Prostate gland (tissue), 2 donors: ENCODE data around the gene TAB2. TPM values are rescaled to one million over a fixed set of nuclear protein-coding genes. Genes with fewer than 3 reads are reported as not detected.

Experiments
- DNase-seq: peaks from one replicate; pipeline ENCODE4 v3.0.0-alpha.2; 2019; ENCODE audit warnings: low spot score
- H3K27ac ChIP-seq, 2 donors: fragments of 200-600 bp; sonication (generic); 2 replicates each; pipeline ENCODE4 v1.5.1; 2017 to 2019
- H3K27me3 ChIP-seq: fragments of 200-600 bp; sonication (generic); replicated peaks from 2 replicates; pipeline ENCODE4 v1.5.1; 2019; ENCODE audit not compliant: insufficient read depth
- H3K36me3 ChIP-seq, 2 donors: fragments of 200-600 bp; sonication (generic); 1 replicate in 1 of 2; 2 replicates in 1 of 2; pipeline versions ENCODE4 v1.5.1 to v1.8.1; 2017 to 2019
- H3K4me1 ChIP-seq: fragments of 200-600 bp; sonication (generic); replicated peaks from 2 replicates; pipeline ENCODE4 v1.5.1; 2019
- H3K4me3 ChIP-seq, 2 donors: fragments of 200-600 bp; sonication (generic); 2 replicates each; pipeline ENCODE4 v1.5.1; 2017 to 2019
- H3K9me3 ChIP-seq: fragments of 200-600 bp; sonication (generic); 2 replicates; pipeline ENCODE4 v1.5.1; 2017
- POLR2A ChIP-seq: fragments of 450-650 bp; IDR thresholded peaks from one replicate; pipeline ENCODE4 v1.6.1; 2016; ENCODE audit warnings: antibody characterized with exemption, mild to moderate bottlenecking
- POLR2AphosphoS5 ChIP-seq: sonication (generic); formaldehyde crosslinking; IDR thresholded peaks from one replicate; pipeline ENCODE4 v1.6.1; 2017; ENCODE audit warnings: antibody characterized with exemption
- WGBS: methylation state at CpG from one replicate; pipeline ENCODE4 v1.1.5; 2018; 5-methylcytosine and 5-hydroxymethylcytosine counted together
- intact Hi-C: fragments of 100-400 bp; cut with DNase I; formaldehyde crosslinking; loops from one replicate; pipeline ENCODE4 v1.14.2; 2022
- total RNA-seq, 2 donors: library from RNA; depleted of rRNA; stranded (reverse); fragments of >200 nt; gene quantifications; one replicate each; pipeline ENCODE4 v1.1.0, GENCODE V29; 2016
- TF ChIP-seq, protein P1 (sequence below), 4 experiments: fragments of 200-600 bp in 2 of 4; fragments of 450-650 bp in 2 of 4; sonication (generic) in 2 of 4; IDR thresholded peaks; 1 replicate in 3 of 4; 2 replicates in 1 of 4; pipeline ENCODE4 v1.5.1; 2016 to 2019; ENCODE audit warnings: antibody characterized with exemption in 4 of 4, mild to moderate bottlenecking in 2 of 4, moderate library complexity in 2 of 4

The TAB2 gene
- total RNA-seq, 2 donors from 2014 or later = 58.8 to 66.3 TPM

DNA sequence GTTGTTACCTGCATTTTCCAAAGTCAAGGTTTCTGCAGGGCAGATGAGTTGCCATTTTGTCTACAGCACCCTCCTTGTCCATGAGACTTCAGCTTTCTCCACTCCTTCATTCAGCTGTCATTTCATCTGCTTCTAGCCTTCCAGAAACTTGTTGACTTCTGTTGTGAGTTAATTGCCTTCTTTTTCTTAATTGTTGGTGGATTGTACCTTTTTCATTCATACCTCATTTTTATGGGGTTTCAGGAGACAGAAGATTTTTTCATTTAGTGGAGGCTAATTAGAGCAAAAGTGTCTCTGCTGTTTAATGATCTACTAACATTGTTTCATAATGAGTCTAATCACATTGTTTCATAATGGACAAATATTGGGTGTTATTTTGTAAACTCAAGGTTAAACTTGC lies 75.0 kb downstream of the TAB2 start:
- H3K27me3 ChIP-seq = no peaks in the 10 kb centered on the region
- no peak for DNase-seq
- peaks cover 6% of the 10 kb centered on the region for H3K4me1 ChIP-seq
- H3K36me3 ChIP-seq = no peaks in the 10 kb centered on the region
- no peak overlapping the region for H3K4me3 ChIP-seq
- no peaks in the 10 kb centered on the region for H3K9me3 ChIP-seq
- H3K27ac ChIP-seq = no peak overlapping the region
- intact Hi-C loops = no loop called here
- TF ChIP-seq POLR2AphosphoS5 (no peak), POLR2A (no peak)
- TF ChIP-seq, protein P1, sequence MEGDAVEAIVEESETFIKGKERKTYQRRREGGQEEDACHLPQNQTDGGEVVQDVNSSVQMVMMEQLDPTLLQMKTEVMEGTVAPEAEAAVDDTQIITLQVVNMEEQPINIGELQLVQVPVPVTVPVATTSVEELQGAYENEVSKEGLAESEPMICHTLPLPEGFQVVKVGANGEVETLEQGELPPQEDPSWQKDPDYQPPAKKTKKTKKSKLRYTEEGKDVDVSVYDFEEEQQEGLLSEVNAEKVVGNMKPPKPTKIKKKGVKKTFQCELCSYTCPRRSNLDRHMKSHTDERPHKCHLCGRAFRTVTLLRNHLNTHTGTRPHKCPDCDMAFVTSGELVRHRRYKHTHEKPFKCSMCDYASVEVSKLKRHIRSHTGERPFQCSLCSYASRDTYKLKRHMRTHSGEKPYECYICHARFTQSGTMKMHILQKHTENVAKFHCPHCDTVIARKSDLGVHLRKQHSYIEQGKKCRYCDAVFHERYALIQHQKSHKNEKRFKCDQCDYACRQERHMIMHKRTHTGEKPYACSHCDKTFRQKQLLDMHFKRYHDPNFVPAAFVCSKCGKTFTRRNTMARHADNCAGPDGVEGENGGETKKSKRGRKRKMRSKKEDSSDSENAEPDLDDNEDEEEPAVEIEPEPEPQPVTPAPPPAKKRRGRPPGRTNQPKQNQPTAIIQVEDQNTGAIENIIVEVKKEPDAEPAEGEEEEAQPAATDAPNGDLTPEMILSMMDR (IDR thresholded peaks at IDR 0.05) = no peak

DNA sequence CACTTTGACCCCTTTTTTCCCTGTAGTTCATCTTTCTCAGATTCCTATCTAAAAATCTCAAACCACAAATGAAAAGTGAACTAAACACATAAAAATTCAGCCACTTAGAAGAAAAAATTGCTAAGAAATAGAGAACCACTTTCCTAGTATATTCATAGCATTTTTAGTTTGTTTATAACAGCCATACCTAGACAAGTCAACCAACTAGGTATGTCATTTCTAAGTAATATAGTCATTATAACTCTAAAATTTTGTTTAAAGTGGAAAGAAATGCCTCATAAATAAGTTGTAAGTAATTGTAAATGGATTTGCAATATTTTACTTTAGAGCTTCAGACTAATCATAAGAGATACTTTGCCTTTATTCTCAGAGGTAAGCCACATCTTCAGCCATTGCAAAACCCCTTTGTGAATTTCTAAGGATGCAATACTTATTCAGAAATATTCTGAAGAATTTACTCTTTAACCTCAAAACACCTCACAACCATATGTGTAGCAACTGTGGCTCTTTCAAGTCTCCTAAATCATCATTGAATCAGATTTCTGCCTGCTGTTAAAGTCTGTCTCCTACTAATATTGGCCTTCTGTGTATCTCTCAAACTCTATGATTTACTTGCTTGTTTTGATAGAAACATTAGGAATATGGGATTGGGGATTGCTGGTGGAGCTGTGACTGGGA lies 75.6 kb downstream of the TAB2 start:
- Histone ChIP-seq H3K9me3 (no peaks in the 10 kb centered on the region), H3K36me3 (no peaks in the 10 kb centered on the region), H3K4me3 (no peak overlapping the region), H3K4me1 (peaks cover 1% of the 10 kb centered on the region), H3K27me3 (no peaks in the 10 kb centered on the region), H3K27ac (no peak overlapping the region)
- DNase-seq = no peak
- intact Hi-C loops = no loop called here
- no peak for TF ChIP-seq POLR2A
- TF ChIP-seq, protein P1 (IDR thresholded peaks at IDR 0.05) = no peak
- TF ChIP-seq POLR2AphosphoS5 = no peak

DNA sequence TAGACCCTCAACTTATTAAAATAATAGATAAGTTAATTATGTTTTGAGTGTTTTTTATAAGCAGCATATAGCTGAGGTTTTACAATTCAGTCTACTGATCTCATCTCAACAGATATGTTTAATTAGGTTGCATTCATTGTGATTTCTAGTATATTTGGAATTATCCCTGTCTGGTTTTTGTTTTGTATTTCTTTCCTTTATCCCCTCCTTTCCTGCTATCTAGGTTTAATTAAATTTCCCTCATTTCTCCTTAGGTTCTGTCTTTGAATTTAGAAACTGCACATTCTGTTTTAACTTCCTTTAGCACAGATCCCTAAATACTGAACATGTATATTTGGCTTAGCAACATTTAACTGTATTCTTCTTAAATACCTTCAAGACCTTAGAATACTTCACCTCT lies 77.7 kb downstream of the TAB2 start:
- Histone ChIP-seq H3K4me1 (no peaks in the 10 kb centered on the region), H3K36me3 (no peaks in the 10 kb centered on the region), H3K27ac (no peak overlapping the region), H3K9me3 (no peaks in the 10 kb centered on the region), H3K27me3 (no peaks in the 10 kb centered on the region), H3K4me3 (no peak overlapping the region)
- intact Hi-C loops = no loop called here
- DNase-seq = no peak
- TF ChIP-seq POLR2AphosphoS5 (no peak), POLR2A (no peak)
- TF ChIP-seq, protein P1 (IDR thresholded peaks at IDR 0.05) = no peak

DNA sequence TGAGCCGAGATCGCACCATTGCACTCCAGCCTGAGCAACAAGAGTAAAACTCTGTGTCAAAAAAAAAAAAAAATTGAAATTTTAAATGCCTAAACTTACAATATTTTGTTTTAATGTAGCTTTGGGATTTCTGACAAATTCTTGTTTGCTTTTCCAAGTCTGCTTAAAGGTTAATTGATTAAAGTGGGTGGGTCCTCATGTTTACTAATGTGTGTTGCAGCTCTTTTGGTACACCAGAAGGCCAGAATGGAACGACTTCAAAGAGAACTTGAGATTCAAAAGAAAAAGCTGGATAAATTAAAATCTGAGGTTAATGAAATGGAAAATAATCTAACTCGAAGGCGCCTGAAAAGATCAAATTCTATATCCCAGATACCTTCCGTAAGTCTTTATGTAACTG lies 79.9 kb downstream of the TAB2 start:
- Histone ChIP-seq H3K36me3 (no peaks in the 10 kb centered on the region), H3K4me3 (no peak overlapping the region), H3K4me1 (no peaks in the 10 kb centered on the region), H3K9me3 (no peaks in the 10 kb centered on the region), H3K27ac (no peak overlapping the region), H3K27me3 (no peaks in the 10 kb centered on the region)
- 97% methylated on average over 6 of the region's 6 CpGs for WGBS
- no peak for DNase-seq
- intact Hi-C loops = no loop called here
- no peak for TF ChIP-seq POLR2AphosphoS5

DNA sequence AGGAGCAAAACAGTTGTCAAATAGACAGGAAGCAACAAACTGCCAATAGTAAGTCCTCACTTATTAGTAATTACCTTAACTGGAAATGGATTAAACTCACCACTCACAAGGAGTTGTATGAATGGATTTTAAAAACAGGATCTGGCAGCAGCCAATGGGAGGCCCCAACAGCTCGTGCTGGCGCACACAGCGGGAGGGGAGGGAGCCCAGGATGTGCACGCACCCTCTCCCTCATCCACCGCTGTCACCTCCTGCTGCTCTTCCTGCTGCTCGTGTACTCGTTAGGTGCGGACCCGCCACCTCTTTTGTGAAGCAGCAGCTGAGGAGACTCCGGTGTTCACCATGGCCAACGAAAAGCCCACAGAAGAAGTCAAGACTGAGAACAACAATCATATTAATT lies 82.5 kb downstream of the TAB2 start, which contains the start of gene SUMO4:
SUMO4 (plus strand) TSS at position 213 of the 400 bp plus-strand sequence; CDS start at position 343, 130 bp downstream.
- DNase-seq = no peak
- no peaks in the 10 kb centered on the region for H3K27me3 ChIP-seq
- H3K27ac ChIP-seq = no peak within 1 kb of the TSS
- H3K9me3 ChIP-seq = no peaks in the 10 kb centered on the region
- no peak for TF ChIP-seq POLR2A
- TF ChIP-seq, protein P1 (IDR thresholded peaks at IDR 0.05) = no peak
- TF ChIP-seq POLR2AphosphoS5 = no peak
- intact Hi-C loops = no loop called here
- WGBS = 98% methylated on average over 11 of the region's 11 CpGs
- no peak within 1 kb of the TSS for H3K4me3 ChIP-seq
- H3K36me3 ChIP-seq = no peaks in the 10 kb centered on the region
- no peaks in the 10 kb centered on the region for H3K4me1 ChIP-seq
